GM13977 (cell line): ENCODE data around the gene USP17L28.
"Not testable (repeated sequence)": the region's sequence is repeated elsewhere in the genome, so short reads cannot be mapped to it uniquely, and the experiment has no call there.

ENCODE experiments used
- DNase-seq: peaks from one replicate; pipeline ENCODE4 v3.0.0; 2012; ENCODE audit warnings: low spot score
- in situ Hi-C: fragments of 300-500 bp; cut with MboI; formaldehyde crosslinking; loops from one replicate; pipeline ENCODE4 v1.12.0; 2022; ENCODE audit warnings: low sequenced_read_pairs, low pct_unique_long_range_greater_than_20kb, mixed read lengths, inconsistent platforms; ENCODE audit not compliant: unreplicated experiment
- TF ChIP-seq, protein P1 (sequence below): IDR thresholded peaks from 2 replicates; pipeline ENCODE4 v1.5.1; 2012; ENCODE audit warnings: mild to moderate bottlenecking, control low read depth; ENCODE audit not compliant: insufficient read depth; ENCODE audit errors: extremely low read depth, missing control alignments

Gene USP17L28

GRCh38 chr4:9348593-9348992 is at the start of gene USP17L28:
Gene USP17L28, plus strand, starts transcription at chr4:9348893. Its CDS starts 0 bp downstream, at chr4:9348893.
- in situ Hi-C loops, DNase-seq: not testable (repeated sequence)

DNA sequence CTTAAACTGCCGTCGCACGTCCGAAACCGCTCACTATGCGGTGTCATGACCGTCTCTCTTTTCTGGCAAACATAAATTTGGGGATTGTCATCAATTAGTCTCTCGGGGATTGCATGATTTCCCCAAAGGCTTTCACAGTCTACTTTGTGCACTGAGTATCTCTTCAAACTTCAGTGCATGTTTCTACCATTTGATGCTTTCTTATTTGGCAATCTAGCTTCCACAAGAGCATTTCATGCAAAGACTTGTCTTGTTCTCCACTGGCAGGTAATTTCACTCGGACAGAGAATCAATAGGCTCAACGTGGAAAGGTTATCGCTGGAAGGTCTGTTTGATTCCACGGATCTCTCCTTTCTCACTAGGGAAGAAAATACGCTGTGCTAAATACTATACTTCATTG is 24.5 kb upstream of the USP17L28 start:
- DNase-seq, in situ Hi-C loops: not testable (repeated sequence)

DNA sequence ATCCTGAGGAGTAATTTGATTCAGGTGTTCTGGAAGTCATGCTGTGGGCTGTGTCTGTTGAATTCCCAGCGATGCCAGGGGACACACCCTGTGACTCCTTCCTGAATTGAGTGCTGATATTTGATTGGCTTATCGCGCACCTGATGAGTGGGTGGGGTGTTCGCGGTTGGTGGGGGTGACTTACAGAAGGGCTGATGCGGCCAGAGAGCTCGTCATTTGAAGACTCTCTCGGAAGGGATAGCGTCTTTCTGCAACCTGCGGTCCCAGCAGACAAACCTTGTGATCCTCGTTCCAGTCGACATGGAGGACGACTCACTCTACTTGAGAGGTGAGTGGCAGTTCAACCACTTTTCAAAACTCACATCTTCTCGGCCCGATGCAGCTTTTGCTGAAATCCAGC is 23.8 kb upstream of the USP17L28 start, which contains the start of gene USP17L24:
Gene USP17L24, plus strand, starts transcription at position 301 of the 400 bp plus-strand sequence. Its CDS starts 0 bp downstream, at position 301.
- not testable (repeated sequence) for DNase-seq

GRCh38 chr4:9329611-9330010 is 19.1 kb upstream of the USP17L28 start, which contains the start of gene USP17L25:
Gene USP17L25, plus strand, starts transcription at chr4:9329911. Its CDS starts 0 bp downstream, at chr4:9329911.
- in situ Hi-C loops, result not testable (repeated sequence)

More for the DNA sequence above, 23.8 kb upstream of the USP17L28 start, which contains the start of gene USP17L24:
- in situ Hi-C loops, result not testable (repeated sequence)

DNA sequence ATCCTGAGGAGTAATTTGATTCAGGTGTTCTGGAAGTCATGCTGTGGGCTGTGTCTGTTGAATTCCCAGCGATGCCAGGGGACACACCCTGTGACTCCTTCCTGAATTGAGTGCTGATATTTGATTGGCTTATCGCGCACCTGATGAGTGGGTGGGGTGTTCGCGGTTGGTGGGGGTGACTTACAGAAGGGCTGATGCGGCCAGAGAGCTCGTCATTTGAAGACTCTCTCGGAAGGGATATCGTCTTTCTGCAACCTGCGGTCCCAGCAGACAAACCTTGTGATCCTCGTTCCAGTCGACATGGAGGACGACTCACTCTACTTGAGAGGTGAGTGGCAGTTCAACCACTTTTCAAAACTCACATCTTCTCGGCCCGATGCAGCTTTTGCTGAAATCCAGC is 14.3 kb upstream of the USP17L28 start, which contains the start of gene USP17L26:
Gene USP17L26, plus strand, starts transcription at position 301 of the 400 bp plus-strand sequence. Its CDS starts 0 bp downstream, at position 301.
- DNase-seq, in situ Hi-C loops: not testable (repeated sequence)

More at GRCh38 chr4:9329611-9330010, 19.1 kb upstream of the USP17L28 start, which contains the start of gene USP17L25:
- DNase-seq, result not testable (repeated sequence)

GRCh38 chr4:9339103-9339502 is 9.6 kb upstream of the USP17L28 start, which contains the start of gene USP17L5:
Gene USP17L5, plus strand, starts transcription at chr4:9339403. Its CDS starts 0 bp downstream, at chr4:9339403.
- in situ Hi-C loops, DNase-seq: not testable (repeated sequence)

DNA sequence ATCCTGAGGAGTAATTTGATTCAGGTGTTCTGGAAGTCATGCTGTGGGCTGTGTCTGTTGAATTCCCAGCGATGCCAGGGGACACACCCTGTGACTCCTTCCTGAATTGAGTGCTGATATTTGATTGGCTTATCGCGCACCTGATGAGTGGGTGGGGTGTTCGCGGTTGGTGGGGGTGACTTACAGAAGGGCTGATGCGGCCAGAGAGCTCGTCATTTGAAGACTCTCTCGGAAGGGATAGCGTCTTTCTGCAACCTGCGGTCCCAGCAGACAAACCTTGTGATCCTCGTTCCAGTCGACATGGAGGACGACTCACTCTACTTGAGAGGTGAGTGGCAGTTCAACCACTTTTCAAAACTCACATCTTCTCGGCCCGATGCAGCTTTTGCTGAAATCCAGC is 4.8 kb upstream of the USP17L28 start, which contains the start of gene USP17L27:
Gene USP17L27, plus strand, starts transcription at position 301 of the 400 bp plus-strand sequence. Its CDS starts 0 bp downstream, at position 301.
- in situ Hi-C loops, DNase-seq: not testable (repeated sequence)

GRCh38 chr4:9350866-9351265 is 2.2 kb downstream of the USP17L28 start:
- in situ Hi-C loops, DNase-seq: not testable (repeated sequence)

GRCh38 chr4:9353338-9353737 is 4.6 kb downstream of the USP17L28 start, which contains the start of gene USP17L29:
Gene USP17L29, plus strand, starts transcription at chr4:9353638. Its CDS starts 0 bp downstream, at chr4:9353638.
- in situ Hi-C loops, DNase-seq: not testable (repeated sequence)

DNA sequence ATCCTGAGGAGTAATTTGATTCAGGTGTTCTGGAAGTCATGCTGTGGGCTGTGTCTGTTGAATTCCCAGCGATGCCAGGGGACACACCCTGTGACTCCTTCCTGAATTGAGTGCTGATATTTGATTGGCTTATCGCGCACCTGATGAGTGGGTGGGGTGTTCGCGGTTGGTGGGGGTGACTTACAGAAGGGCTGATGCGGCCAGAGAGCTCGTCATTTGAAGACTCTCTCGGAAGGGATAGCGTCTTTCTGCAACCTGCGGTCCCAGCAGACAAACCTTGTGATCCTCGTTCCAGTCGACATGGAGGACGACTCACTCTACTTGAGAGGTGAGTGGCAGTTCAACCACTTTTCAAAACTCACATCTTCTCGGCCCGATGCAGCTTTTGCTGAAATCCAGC is 14.1 kb downstream of the USP17L28 start, which contains the start of gene USP17L30:
Gene USP17L30, plus strand, starts transcription at position 301 of the 400 bp plus-strand sequence. Its CDS starts 0 bp downstream, at position 301.
- in situ Hi-C loops, DNase-seq: not testable (repeated sequence)

- DNase-seq, in situ Hi-C loops: not testable (repeated sequence)
Observed at GRCh38 chr4:9379881-9380280, 31.2 kb downstream of the USP17L28 start.

GRCh38 chr4:9381012-9381534 is 32.4 kb downstream of the USP17L28 start:
- TF ChIP-seq, protein P1, sequence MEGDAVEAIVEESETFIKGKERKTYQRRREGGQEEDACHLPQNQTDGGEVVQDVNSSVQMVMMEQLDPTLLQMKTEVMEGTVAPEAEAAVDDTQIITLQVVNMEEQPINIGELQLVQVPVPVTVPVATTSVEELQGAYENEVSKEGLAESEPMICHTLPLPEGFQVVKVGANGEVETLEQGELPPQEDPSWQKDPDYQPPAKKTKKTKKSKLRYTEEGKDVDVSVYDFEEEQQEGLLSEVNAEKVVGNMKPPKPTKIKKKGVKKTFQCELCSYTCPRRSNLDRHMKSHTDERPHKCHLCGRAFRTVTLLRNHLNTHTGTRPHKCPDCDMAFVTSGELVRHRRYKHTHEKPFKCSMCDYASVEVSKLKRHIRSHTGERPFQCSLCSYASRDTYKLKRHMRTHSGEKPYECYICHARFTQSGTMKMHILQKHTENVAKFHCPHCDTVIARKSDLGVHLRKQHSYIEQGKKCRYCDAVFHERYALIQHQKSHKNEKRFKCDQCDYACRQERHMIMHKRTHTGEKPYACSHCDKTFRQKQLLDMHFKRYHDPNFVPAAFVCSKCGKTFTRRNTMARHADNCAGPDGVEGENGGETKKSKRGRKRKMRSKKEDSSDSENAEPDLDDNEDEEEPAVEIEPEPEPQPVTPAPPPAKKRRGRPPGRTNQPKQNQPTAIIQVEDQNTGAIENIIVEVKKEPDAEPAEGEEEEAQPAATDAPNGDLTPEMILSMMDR, result peak; percentile 14
- DNase-seq, result peak; percentile 9
- in situ Hi-C loops, result not testable (repeated sequence)
